HepG2 (cell line): ENCODE measurements around the gene LATS1. TPM values are rescaled to one million over a fixed set of nuclear protein-coding genes. Genes with fewer than 3 reads are reported as not detected.

Experiments
- ATAC-seq: fragments of 200-7000 bp; cut with Tn5 transposase; 3 replicates; pipeline ENCODE4 v1.9.1; 2020; ENCODE audit warnings: mild to moderate bottlenecking, moderate library complexity
- BruUV-seq: library from RNA; stranded (reverse); fragments of 400-500 nt; replicated peaks from 2 replicates; lab custom pipeline; 2021; lab: Mats Ljungman, UMichigan
- CTCF ChIA-PET: fragments of 300-600 bp; formaldehyde crosslinking; extraction: SDS; loops from one replicate; lab custom pipeline; 2021; ENCODE audit warnings: low total read pairs, inconsistent platforms, low intra/inter-chr PET ratio; lab: Yijun Ruan, JAX
- POLR2A ChIA-PET: fragments of 350-600 bp; sonication (Branson Sonifier 250); formaldehyde crosslinking; loops from one replicate; lab custom pipeline; 2020; ENCODE audit warnings: antibody characterized with exemption, inconsistent platforms; lab: Yijun Ruan, JAX
- DNase-seq: peaks from one replicate; pipeline ENCODE4 v3.0.0-alpha.2; 2015; ENCODE audit warnings: low spot score
- FAIRE-seq: peaks from 3 replicates; lab custom pipeline; 2011; peaks lifted over from hg19 to GRCh38; lab: Jason Lieb, UNC
- H2AFZ ChIP-seq: one replicate; pipeline ENCODE4 v1.6.1; 2011; ENCODE audit warnings: low read length, inconsistent platforms
- H3K27ac ChIP-seq: fragments of 300-600 bp; 3 replicates; pipeline ENCODE4 v1.8.0; 2011; ENCODE audit warnings: mixed run types, mild to moderate bottlenecking, mixed read lengths, low read length, inconsistent platforms; ENCODE audit not compliant: insufficient read depth; ENCODE audit errors: extremely low read length
- H3K27me3 ChIP-seq, 2 experiments: fragments of 200-600 bp in 1 of 2; 2 replicates in 1 of 2; 3 replicates in 1 of 2; pipeline versions ENCODE4 v1.6.0 to v1.8.0; 2011; ENCODE audit warnings: low read length in 2 of 2, mild to moderate bottlenecking in 2 of 2, moderate library complexity in 2 of 2, inconsistent platforms in 1 of 2; ENCODE audit not compliant: insufficient read depth in 2 of 2, control insufficient read depth in 1 of 2
- H3K36me3 ChIP-seq, 2 experiments: fragments of 200-600 bp in 1 of 2; replicated peaks in 1 of 2; 2 replicates in 1 of 2; 3 replicates in 1 of 2; pipeline versions ENCODE4 v1.5.1 to v1.8.0; 2011; ENCODE audit warnings: low read length in 2 of 2, inconsistent platforms in 1 of 2; ENCODE audit not compliant: insufficient read depth in 2 of 2, control insufficient read depth in 1 of 2
- H3K4me1 ChIP-seq: 2 replicates; pipeline ENCODE4 v1.5.1; 2012; ENCODE audit warnings: low read length, inconsistent platforms; ENCODE audit not compliant: insufficient read depth
- H3K4me2 ChIP-seq: 2 replicates; pipeline ENCODE4 v1.6.0; 2011; ENCODE audit warnings: low read depth, low read length, inconsistent platforms
- H3K4me3 ChIP-seq, 3 experiments: fragments of 200-600 bp in 1 of 3; sonication (generic), shearing (Covaris generic) in 1 of 3; replicated peaks in 1 of 3; 2 replicates each; pipeline ENCODE4 v1.5.1; 2011 to 2016; ENCODE audit warnings: low read length in 3 of 3, inconsistent platforms in 2 of 3, low read depth in 2 of 3, mild to moderate bottlenecking in 2 of 3, control low read depth in 1 of 3, mixed read lengths in 1 of 3; ENCODE audit not compliant: insufficient read depth in 1 of 3
- H3K79me2 ChIP-seq: one replicate; pipeline ENCODE4 v1.6.1; 2011; ENCODE audit warnings: low read length, inconsistent platforms; ENCODE audit not compliant: insufficient read depth
- H3K9ac ChIP-seq: 2 replicates; pipeline ENCODE4 v1.6.0; 2011; ENCODE audit warnings: mild to moderate bottlenecking, low read depth, low read length, inconsistent platforms; ENCODE audit not compliant: insufficient read depth
- H3K9me3 ChIP-seq: 2 replicates; pipeline ENCODE4 v1.5.1; 2012; ENCODE audit warnings: mild to moderate bottlenecking, low read length
- H4K20me1 ChIP-seq: 2 replicates; pipeline ENCODE4 v1.6.0; 2011; ENCODE audit warnings: inconsistent platforms, mild to moderate bottlenecking, low read length, moderate library complexity; ENCODE audit not compliant: insufficient read depth
- ARID4A ChIP-seq: sonication (generic); formaldehyde crosslinking; IDR thresholded peaks from 2 replicates; pipeline ENCODE4 v1.5.0; 2020; ENCODE audit warnings: mild to moderate bottlenecking, missing genetic modification reagents, borderline replicate concordance
- ARNTL ChIP-seq: sonication (generic); formaldehyde crosslinking; IDR thresholded peaks from 2 replicates; pipeline ENCODE4 v1.4.0; 2020; ENCODE audit warnings: mild to moderate bottlenecking, missing genetic modification reagents
- ASH2L ChIP-seq: fragments of 300-600, 200-600 bp; sonication (generic); IDR thresholded peaks from 2 replicates; pipeline ENCODE4 v1.7.0; 2017; ENCODE audit warnings: low read depth, mild to moderate bottlenecking, moderate library complexity, mixed read lengths, low read length; ENCODE audit not compliant: insufficient read length
- ATF1 ChIP-seq: IDR thresholded peaks from 2 replicates; pipeline ENCODE4 v1.6.1; 2016; ENCODE audit warnings: mild to moderate bottlenecking, control low read depth
- ATF7-NPFF ChIP-seq: sonication (generic); formaldehyde crosslinking; IDR thresholded peaks from 2 replicates; pipeline ENCODE4 v1.8.1; 2023; ENCODE audit warnings: mild to moderate bottlenecking, low read depth, missing genetic modification reagents, moderate library complexity
- FOSL1 ChIP-seq: sonication (generic); formaldehyde crosslinking; IDR thresholded peaks from 2 replicates; pipeline ENCODE4 v1.9.0; 2021; ENCODE audit warnings: missing genetic modification reagents, borderline replicate concordance
- MXI1 ChIP-seq: IDR thresholded peaks from 3 replicates; pipeline ENCODE4 v1.6.1; 2012; ENCODE audit warnings: low read depth, low read length, inconsistent platforms, borderline replicate concordance
- NR2C2 ChIP-seq: sonication (generic); formaldehyde crosslinking; IDR thresholded peaks from 2 replicates; pipeline ENCODE4 v1.4.0; 2020; ENCODE audit warnings: missing genetic modification reagents, mild to moderate bottlenecking, moderate library complexity, borderline replicate concordance
- RBM39 ChIP-seq: fragments of 200-400 bp; formaldehyde crosslinking; IDR thresholded peaks from one replicate; pipeline ENCODE4 v1.6.1; 2018; ENCODE audit warnings: antibody characterized with exemption, mild to moderate bottlenecking, low read depth, low read length; ENCODE audit not compliant: poor library complexity, severe bottlenecking
- REPIN1 ChIP-seq: sonication (generic); formaldehyde crosslinking; IDR thresholded peaks from 2 replicates; pipeline ENCODE4 v1.8.0; 2022; ENCODE audit warnings: missing genetic modification reagents, low read depth, mild to moderate bottlenecking, borderline replicate concordance
- SETDB1 ChIP-seq: sonication (generic); formaldehyde crosslinking; IDR thresholded peaks from 2 replicates; pipeline ENCODE4 v1.5.1; 2020; ENCODE audit warnings: missing genetic modification reagents, mild to moderate bottlenecking, borderline replicate concordance
- SOX6 ChIP-seq, 2 experiments: fragments of 450-650 bp in 1 of 2; sonication (generic) in 1 of 2; formaldehyde crosslinking in 1 of 2; IDR thresholded peaks; 2 replicates each; pipeline versions ENCODE4 v1.4.0 to v1.6.1; 2017 to 2020; ENCODE audit warnings: antibody characterized with exemption in 1 of 2, mild to moderate bottlenecking in 1 of 2, missing genetic modification reagents in 1 of 2
- SPEN ChIP-seq: sonication (generic); formaldehyde crosslinking; IDR thresholded peaks from 2 replicates; pipeline ENCODE4 v1.5.1; 2020; ENCODE audit warnings: low read depth, mild to moderate bottlenecking, missing genetic modification reagents
- TARDBP ChIP-seq: sonication (generic); formaldehyde crosslinking; IDR thresholded peaks from 2 replicates; pipeline ENCODE4 v1.8.0; 2022; ENCODE audit warnings: mild to moderate bottlenecking, missing genetic modification reagents
- TCF7 ChIP-seq: sonication (generic); IDR thresholded peaks from 2 replicates; pipeline ENCODE4 v1.6.1; 2016; ENCODE audit warnings: antibody characterized with exemption, low read depth
- ZNF33B ChIP-seq: sonication (generic); formaldehyde crosslinking; IDR thresholded peaks from 2 replicates; pipeline ENCODE4 v1.5.1; 2020; ENCODE audit warnings: mild to moderate bottlenecking, missing genetic modification reagents
- ZNF883 ChIP-seq: sonication (generic); formaldehyde crosslinking; IDR thresholded peaks from 2 replicates; pipeline ENCODE4 v1.5.1; 2020; ENCODE audit warnings: mild to moderate bottlenecking, missing genetic modification reagents; ENCODE audit errors: not compliant biosample characterization
- WGBS: methylation state at CpG from one replicate; pipeline ENCODE4 v1.1.6; 2017; ENCODE audit warnings: low lambda C conversion rate; 5-methylcytosine and 5-hydroxymethylcytosine counted together
- in situ Hi-C: cut with HindIII; loops from 2 replicates; pipeline ENCODE4 v1.10.0; 2017; ENCODE audit warnings: low pct_unique_long_range_greater_than_20kb; ENCODE audit not compliant: extremely low pct_ligation_motif_present
- intact Hi-C: fragments of 100-400 bp; cut with micrococcal nuclease; formaldehyde crosslinking; loops from one replicate; pipeline ENCODE4 v1.10.0; 2022; ENCODE audit not compliant: unreplicated experiment
- polyA plus RNA-seq, 8 experiments: library from polyadenylated mRNA; depleted of rRNA in 3 of 8; stranded (reverse) in 7 of 8; unstranded in 1 of 8; fragments of >200 nt; fragmentation: Illumina TruSeq in 4 of 8; extraction: Trizol in 4 of 8; gene quantifications; 2 replicates each; pipeline versions ENCODE4 v1.2.1 to v1.2.3, GENCODE V29; 2011 to 2016; ENCODE audit warnings: low read depth in 4 of 8, missing spikeins in 1 of 8, mixed read lengths in 1 of 8; ENCODE audit not compliant: insufficient read depth in 1 of 8
- total RNA-seq, 5 experiments: library from RNA; depleted of rRNA; stranded (reverse); fragments of >200 nt; fragmentation: Illumina TruSeq; extraction: Trizol; gene quantifications; 2 replicates each; pipeline ENCODE4 v1.2.3, GENCODE V29; 2016; ENCODE audit warnings: low read depth in 1 of 5
- TF ChIP-seq, protein P1 (sequence below): sonication (generic); formaldehyde crosslinking; conservative IDR thresholded peaks from 2 replicates; pipeline ENCODE4 v1.5.0; 2020; ENCODE audit warnings: missing genetic modification reagents

The LATS1 gene
- total and polyA plus RNA-seq, 2 of the 13 experiments (the other 11 are each of a cell fraction or from before 2014, with no cell fraction given) = 9.9 to 12.6 TPM

DNA sequence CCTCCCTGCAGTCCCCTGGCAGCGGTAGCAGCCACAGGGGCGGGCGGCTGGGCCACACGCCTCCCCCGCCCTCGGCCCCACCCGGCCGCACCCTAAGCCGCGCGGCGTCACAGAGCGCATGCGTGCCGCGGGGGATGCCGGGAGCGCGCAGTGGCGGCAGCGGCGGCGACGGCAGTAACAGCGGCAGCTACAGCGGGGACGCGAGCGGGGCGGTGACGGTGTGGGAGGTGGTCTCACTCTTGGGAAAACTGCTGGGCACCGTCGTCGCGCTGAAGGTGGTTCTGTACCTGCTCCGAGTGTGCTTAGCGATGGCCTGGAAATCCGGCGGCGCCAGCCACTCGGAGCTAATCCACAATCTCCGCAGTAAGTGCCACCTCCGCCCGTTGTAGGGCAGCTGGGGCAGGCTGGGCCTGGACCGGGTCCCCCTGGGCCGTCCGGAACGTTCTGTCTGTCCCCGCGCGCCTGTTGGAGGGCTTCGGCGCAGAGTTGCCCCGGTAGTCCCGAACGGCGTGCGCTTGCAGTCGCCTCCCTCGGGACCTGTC is 31.8 kb upstream of the LATS1 start, which contains the start of gene PCMT1:
PCMT1 (plus strand) TSS at position 148 of the 542 bp plus-strand sequence; CDS start at position 309, 161 bp downstream.
- peak within 1 kb of the TSS; percentile 95 for H3K9ac ChIP-seq
- H3K27ac ChIP-seq = peak within 1 kb of the TSS; percentile 99
- H3K36me3 ChIP-seq = no peaks in the 10 kb centered on the region; a peak in 1 of 5 replicates
- ChIA-PET POLR2A (interaction anchor here (0.8 to 7.6 kb wide), 7 partner anchors 8 to 184 kb away, joined by 3 to 77 read pairs (median 7); partner anchors contain the start of genes GINM1 and LATS1), CTCF (no interaction called here)
- H3K79me2 ChIP-seq = peaks cover 67% of the 10 kb centered on the region
- no TSS peak for BruUV-seq
- ATAC-seq = peak; percentile 88
- peak; percentile 86 for DNase-seq
- FAIRE-seq = no peak
- peak within 1 kb of the TSS; percentile 70 to 96 (median 95) for H3K4me3 ChIP-seq
- peak within 1 kb of the TSS; percentile 100 for H3K4me2 ChIP-seq
- 0% methylated on average over 6 of the region's 60 CpGs for WGBS
- no peaks in the 10 kb centered on the region; a peak in 1 of 5 replicates for H3K27me3 ChIP-seq
- peaks cover 25% of the 10 kb centered on the region for H4K20me1 ChIP-seq
- peak within 1 kb of the TSS; percentile 99 for H2AFZ ChIP-seq
- no peaks in the 10 kb centered on the region for H3K9me3 ChIP-seq
- in situ Hi-C loops = no loop called here
- peaks cover 65% of the 10 kb centered on the region for H3K4me1 ChIP-seq
- intact Hi-C loops = loop anchor here (5.0 kb wide), 1 partner anchor 113 kb away; the partner anchor contains the start of gene LRP11
- TF ChIP-seq SPEN (CRISPR knock-in tag) (peak; percentile 83), MXI1 (0 out of 3 replicates have a peak, but pooled peaks have one; percentile 58), ARID4A (CRISPR knock-in tag) (peak; percentile 95), RBM39 (no peak), TCF7 (no peak), ATF7-NPFF (CRISPR knock-in tag) (peak; percentile 77; the same call in 1 of the 2 replicates), SETDB1 (CRISPR knock-in tag) (no peak), REPIN1 (peak; percentile 55; the same call in 1 of the 2 replicates), ZNF33B (CRISPR knock-in tag) (peak; percentile 85; the same call in 1 of the 2 replicates), TARDBP (CRISPR knock-in tag) (peak; percentile 64), ZNF883 (CRISPR knock-in tag) (peak; percentile 63), NR2C2 (CRISPR knock-in tag) (peak; percentile 67), SOX6 (IDR thresholded peaks at IDR 0.05) (no peak), SOX6 (CRISPR knock-in tag; IDR thresholded peaks at IDR 0.05) (0 out of 2 replicates have a peak, but pooled peaks have one; percentile 23), ARNTL (CRISPR knock-in tag) (0 out of 2 replicates have a peak, but pooled peaks have one; percentile 20), ASH2L (peak; percentile 88), ATF1 (no peak), FOSL1 (CRISPR knock-in tag) (0 out of 2 replicates have a peak, but pooled peaks have one; percentile 35)
- TF ChIP-seq, protein P1, sequence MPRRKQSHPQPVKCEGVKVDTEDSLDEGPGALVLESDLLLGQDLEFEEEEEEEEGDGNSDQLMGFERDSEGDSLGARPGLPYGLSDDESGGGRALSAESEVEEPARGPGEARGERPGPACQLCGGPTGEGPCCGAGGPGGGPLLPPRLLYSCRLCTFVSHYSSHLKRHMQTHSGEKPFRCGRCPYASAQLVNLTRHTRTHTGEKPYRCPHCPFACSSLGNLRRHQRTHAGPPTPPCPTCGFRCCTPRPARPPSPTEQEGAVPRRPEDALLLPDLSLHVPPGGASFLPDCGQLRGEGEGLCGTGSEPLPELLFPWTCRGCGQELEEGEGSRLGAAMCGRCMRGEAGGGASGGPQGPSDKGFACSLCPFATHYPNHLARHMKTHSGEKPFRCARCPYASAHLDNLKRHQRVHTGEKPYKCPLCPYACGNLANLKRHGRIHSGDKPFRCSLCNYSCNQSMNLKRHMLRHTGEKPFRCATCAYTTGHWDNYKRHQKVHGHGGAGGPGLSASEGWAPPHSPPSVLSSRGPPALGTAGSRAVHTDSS (CRISPR knock-in tag) = peak; percentile 88; the same call in 1 of the 2 replicates
